ENCODE data around the gene PRKCE. TPM values are rescaled to one million over a fixed set of nuclear protein-coding genes. Genes with fewer than 3 reads are reported as not detected.
"Not testable (repeated sequence)": the region's sequence is repeated elsewhere in the genome, so short reads cannot be mapped to it uniquely, and the experiment has no call there.

The PRKCE gene
- total RNA-seq, 1 donor from 2014 or later, result 13.7 TPM

DNA sequence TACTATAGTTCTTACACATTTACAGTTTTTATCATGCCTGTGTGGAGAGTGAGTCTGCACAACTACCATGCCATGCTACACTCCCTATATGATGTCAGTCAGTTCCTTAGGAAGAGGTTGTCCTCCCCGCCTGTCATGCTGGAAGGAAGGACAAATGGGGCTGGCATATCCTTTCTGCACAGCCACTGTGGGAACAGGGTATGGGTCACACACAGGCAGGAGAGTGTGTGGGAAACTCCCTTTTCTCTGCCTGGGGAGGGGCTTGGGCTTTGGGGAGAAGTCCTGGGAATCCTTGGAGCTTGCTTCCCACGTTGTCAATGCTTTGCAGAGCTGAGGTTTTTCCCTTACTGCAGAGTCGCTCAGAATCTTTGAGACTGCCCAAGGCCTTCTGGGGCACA lies 232.1 kb downstream of the PRKCE start:
- intact Hi-C loops (cut with micrococcal nuclease), result no loop called here

DNA sequence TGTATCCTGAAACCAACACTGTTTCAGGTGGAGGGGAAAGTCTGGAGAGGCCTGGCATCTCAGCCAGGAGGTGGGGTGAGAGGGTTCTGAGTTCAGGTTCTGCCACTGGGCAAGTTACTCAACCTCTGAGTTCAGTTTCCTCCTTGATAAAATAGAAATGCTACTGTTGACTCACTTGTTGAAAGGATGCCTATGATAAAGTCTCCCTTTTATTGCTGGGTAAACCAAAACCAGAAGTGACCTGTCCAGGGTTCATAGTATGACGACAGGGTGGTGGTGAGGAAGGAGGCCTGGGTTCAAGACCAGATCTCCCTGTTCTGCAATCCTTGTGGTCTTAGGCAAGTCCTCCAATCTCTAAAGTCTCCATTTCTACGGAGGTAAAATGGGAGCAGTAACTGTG lies 232.7 kb downstream of the PRKCE start:
- intact Hi-C loops (cut with micrococcal nuclease), result no loop called here

DNA sequence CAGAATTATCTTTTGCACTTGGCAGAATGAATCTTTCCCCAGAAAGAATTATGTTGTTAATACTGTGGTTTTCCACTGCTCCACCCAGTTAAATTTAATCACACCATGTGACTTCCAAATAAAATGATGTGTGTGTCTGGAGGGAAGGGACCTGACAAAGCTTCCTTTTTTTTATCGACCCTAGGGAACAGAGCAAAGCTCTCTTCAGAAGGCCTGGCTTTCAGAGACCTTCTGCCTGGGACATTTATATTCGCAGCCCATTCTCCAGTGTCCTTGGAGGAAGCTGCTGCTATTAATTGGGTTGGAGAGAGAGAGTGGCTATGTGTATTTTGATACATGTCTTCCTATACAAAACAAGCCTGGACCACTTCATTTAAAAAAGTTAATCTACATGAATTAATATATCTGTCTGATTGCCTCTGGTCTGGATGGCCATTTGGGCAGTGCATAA lies 233.7 kb downstream of the PRKCE start:
- intact Hi-C loops (cut with micrococcal nuclease), result no loop called here

DNA sequence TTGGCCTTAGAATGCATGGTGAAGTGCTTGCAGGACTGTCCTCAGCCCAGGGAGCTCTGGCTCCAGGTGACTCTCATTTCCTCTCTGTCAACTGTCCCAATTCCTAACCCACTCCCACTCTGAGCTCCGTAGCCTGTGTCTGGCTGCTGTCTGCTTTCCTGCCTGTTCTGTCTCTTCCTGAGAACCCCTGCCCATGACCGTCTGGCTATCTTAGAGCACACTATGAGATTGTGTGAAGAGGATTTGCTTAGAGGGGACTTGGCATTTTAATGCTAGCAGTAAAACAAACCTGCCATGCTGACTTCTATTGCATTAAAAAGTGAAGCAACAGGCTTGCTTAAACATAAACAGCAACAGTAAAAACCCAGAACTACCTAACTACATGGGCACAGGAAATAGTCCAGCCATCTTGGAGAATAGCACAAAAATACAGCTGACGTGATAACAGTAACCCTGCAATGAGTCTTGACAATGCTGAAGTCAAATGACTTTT lies 234.7 kb downstream of the PRKCE start:
- intact Hi-C loops (cut with micrococcal nuclease), result no loop called here

DNA sequence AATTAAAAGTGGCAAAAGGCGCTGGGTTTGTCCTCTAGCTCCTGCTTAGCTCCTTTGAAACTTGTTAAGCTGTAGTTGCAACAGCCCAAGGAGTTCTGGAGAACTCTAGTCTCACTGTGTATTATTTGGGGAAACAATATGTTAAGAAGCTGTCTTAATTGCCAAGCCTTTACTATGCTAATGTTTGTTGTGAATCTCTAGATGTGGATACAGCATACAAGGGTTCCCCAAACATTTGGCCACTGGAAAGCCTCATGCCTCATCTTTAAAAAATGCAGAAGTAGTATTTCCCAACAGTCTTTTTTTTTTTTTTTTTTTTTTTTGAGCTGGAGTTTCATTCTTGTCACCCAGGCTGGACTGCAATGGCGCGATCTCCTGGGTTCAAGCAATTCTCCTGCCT lies 236.7 kb downstream of the PRKCE start:
- intact Hi-C loops (cut with micrococcal nuclease), result no loop called here

DNA sequence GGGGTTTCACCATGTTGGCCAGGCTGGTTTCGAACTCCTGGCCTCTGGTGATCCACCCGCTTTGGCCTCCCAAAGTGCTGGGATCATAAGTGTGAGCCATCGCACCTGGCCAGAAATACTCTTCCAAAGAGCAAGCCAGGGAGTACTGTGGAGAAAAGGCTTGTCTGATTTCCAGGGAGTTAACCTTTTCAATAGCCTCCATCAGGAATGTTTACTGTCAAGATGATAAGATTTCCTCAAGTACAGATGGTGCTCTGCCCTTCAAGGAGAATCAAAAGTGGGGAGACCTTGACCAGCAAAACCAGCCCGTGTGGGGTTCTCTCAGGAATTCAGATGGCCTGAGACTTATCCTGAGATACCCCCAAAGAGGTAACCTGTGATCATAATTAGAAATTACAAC lies 237.2 kb downstream of the PRKCE start:
- intact Hi-C loops (cut with micrococcal nuclease), result no loop called here

DNA sequence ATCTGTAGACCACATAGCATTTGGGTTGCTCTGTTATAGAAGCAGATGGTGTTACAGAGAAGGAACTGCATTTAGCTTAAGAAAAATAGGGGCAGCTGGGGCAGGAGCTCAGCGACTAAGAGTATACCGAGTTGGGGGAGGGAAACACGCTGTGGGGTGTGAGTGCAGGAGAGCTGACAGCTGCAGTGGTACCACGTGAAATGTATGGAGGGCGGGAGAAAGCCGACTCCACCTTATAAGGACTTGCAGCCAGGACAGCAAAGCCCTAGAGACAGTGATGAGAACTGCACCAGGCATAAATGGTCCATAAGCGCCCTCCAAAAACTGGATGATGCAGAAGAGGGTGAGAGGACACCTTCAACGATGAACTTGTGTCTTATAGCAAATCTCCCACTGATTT lies 237.6 kb downstream of the PRKCE start:
- intact Hi-C loops (cut with micrococcal nuclease), result no loop called here

DNA sequence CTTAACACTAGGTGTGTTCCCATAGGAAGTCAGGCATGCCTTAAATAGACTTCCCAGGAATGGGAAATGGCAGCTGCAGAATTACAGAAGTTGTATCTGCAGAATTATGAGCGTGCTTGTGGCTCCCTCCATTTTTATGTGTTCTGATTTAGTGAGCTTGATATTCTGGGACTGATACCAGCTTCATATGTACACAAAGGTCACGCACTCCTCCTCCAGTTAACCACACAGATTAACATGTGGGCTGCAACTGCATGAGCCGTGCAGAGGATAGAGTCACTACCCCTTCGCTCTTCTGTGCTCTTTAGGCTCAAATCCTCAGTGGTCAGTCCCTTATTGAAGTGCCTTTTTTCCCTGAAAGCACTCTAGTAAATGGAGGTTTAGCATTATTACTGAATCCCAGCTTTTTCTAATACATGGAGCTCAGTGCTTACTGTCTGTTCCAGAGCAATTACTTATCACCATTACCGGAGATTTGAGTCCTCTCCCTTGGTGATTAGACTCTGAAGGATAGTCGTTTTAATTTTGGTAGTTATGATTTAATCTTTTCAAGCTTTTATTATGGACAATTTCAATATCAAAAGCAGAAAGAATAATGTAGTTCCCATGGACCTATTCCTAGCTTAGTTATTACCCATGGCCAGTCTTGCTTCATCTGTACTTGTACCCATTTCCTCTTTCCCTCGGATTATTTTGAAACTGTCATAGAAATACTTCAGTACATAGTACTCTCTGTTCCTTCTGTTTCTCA lies 238.3 kb downstream of the PRKCE start:
- intact Hi-C loops (cut with micrococcal nuclease), result no loop called here

- intact Hi-C loops (cut with micrococcal nuclease), result not testable (repeated sequence)
These were observed 238.8 kb downstream of the PRKCE start for GRCh38 chr2:45890371-45890646.

DNA sequence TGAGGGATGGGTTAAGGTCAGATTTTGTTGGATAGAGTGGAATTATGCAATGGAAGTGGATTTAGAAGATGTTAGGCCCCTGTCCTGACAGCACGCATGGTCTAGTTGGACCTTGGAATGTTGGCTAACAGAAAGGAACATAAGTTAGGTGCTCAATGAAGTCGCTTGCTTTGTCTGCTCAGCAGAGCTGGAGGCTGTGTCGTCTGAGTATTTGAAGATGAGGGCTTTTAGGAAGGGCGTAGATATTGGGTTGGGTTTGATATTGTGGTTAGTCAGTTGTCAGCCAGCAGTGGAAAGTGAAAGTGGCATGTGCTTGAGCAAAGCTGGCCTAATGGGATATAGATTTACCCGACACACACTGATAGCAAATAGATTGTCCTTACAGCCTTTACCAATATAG lies 239.3 kb downstream of the PRKCE start:
- intact Hi-C loops (cut with micrococcal nuclease), result no loop called here

DNA sequence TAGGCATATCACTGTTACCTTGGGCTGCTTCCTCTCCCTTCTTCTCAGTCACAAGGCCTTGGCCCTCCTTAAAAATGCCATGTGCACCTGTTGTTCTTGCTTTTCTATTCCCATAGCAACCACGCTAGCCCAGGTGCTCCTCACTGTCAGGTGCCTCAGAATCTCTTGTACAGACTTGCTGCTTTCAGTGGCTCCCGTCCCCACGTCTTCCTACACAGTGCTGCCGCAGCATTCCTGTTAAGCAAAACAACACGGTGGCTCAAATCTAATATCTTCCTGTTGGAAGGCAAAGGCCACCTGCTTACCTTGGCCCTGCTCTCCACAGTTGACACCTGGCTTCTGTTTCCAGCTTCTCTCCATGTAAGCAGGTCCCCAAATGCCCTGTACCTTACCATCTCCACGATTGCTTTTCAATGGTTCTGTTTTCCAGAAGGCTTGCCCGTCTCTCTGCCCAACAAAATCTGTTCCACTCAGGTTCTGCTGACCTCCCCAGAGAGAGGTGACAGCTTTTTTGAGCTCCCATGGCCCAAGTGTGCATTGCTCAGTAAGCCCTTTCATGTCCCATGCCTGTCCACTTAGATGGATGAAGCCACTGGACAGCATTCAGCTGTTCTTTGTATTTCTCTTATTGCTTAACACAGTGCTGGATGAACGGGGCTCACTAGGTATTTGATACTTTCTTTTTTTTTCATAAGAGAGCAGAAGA lies 240.4 kb downstream of the PRKCE start:
- intact Hi-C loops (cut with micrococcal nuclease), result no loop called here

- intact Hi-C loops (cut with micrococcal nuclease), result no loop called here
These were observed 240.9 kb downstream of the PRKCE start for GRCh38 chr2:45892425-45892745.

DNA sequence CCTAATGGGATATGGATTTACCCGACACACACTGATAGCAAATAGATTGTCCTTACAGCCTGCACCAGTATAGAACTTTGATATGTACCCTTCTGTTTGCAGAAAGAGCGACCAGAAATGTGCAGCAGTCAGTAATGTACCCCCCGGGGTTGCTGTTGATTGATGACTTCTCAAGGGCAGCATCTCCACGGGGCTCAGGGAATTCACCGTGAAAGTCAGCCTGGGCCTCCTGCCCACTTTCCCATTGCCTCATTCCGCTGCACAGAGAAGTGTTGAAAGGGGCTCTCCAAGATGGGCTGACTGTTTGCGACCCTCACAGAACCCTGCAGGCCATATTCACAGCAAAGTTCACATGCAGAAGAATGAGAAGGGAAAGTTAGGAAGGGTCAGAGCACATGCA lies 241.3 kb downstream of the PRKCE start:
- intact Hi-C loops (cut with micrococcal nuclease), result no loop called here

DNA sequence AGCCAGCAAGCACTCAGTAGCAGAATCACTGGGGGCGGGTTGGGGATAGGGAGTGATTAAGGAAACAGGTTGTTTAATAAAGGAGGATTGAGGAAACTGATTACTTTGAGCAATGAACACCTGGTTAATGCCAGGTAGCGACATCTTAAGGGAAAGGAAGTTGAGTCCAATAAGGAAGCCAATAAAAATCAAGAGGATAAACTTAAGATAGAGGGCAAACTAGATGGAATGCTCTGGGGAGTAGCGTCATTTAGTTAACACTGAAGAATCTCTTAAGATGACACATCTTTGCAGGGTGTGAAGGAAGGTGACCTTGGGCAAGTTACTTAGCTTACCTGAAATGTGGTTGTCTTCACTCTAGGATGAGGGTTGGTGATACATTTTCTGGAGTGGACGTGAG lies 242.7 kb downstream of the PRKCE start:
- intact Hi-C loops (cut with micrococcal nuclease), result no loop called here

DNA sequence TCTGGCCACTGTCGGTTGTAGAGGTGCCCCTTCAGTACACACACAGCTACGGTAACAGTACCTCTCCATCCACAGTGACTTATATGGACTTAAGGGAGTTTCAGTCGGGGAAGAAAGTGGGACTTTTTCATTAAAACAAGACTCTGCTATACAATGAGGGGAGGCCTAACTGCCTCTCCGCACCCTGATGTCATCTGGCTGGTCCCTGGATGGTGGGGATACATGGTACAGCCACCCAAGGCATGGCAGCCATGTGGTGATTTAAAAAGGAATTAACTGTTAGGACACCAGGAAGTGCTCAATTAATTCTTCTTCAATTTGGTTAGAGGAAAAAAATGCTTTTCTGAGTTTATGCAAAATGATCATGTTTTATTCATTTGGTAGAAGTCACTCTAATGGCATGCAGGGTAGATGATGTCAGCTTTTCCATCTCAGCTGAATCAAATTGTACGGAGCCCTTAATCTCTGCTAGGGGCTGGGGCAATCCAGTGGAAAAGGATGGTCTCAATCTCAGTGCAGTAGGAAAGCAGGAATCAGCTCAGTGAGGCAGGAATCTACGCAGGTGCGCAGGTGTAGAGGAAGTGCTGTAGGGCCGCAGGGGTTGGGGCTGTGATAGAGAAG lies 243.9 kb downstream of the PRKCE start:
- intact Hi-C loops (cut with micrococcal nuclease), result no loop called here

DNA sequence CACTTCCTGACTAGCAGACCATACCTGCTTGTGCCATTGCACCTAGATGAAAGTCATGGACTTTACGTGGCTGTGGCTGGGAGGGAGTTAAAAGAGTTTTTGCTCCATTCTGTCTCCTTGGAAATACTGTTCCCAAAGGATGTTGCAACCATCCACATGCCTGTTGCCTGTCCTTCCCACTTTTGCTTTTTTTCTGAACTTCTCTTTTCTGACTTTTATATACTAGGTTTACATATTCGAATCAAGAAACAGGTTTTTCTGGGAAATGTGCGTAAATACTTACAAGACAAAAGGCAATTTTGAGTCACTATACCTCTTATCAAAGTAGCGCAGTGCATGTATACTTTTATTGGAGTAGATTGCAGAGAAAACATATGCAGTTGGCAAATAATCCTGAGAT lies 244.8 kb downstream of the PRKCE start:
- intact Hi-C loops (cut with micrococcal nuclease), result no loop called here

DNA sequence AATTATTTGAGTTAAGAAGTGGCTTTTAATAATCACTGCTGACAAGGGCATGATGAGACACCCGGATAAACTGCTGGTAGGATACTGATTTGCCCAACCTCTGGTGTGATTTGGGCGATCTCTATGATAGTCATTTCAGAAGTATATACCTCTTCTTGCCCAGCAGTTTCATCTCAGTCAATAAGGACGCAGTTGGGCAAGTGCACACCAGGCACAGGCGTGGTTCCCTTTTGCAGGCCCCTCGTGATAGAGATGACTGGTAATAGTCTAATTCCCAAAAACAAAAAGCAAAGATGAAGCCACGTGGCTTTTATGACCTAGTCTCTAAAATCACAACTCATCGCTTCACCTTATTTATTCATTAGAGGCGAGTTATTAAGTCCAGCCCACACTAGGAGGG lies 246.4 kb downstream of the PRKCE start:
- intact Hi-C loops (cut with micrococcal nuclease), result no loop called here

DNA sequence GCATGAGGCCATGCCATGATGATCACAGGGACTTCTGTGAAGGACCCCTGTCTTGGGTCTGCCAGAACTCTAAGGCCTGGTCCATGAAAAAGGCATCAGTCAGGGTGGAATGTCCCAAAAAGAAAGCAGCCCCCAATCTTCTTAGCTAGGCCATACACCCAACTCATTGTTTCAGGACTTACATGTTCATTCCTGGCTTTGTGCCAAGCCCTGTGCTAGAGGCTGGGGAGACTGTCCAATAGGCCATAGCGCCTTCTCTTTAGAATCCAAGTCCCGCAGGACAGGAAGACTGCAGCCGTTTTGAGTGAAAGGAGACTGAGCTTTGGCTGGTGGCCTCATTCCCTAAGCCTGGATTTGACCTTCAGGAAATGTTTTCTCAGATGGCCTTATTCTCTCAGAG lies 247.3 kb downstream of the PRKCE start:
- intact Hi-C loops (cut with micrococcal nuclease), result no loop called here

- intact Hi-C loops (cut with micrococcal nuclease), result loop anchor here (5.0 kb wide), 1 partner anchor 53 kb away; no protein-coding TSS in a partner anchor
These were observed 248.5 kb downstream of the PRKCE start for GRCh38 chr2:45899926-45900325.

DNA sequence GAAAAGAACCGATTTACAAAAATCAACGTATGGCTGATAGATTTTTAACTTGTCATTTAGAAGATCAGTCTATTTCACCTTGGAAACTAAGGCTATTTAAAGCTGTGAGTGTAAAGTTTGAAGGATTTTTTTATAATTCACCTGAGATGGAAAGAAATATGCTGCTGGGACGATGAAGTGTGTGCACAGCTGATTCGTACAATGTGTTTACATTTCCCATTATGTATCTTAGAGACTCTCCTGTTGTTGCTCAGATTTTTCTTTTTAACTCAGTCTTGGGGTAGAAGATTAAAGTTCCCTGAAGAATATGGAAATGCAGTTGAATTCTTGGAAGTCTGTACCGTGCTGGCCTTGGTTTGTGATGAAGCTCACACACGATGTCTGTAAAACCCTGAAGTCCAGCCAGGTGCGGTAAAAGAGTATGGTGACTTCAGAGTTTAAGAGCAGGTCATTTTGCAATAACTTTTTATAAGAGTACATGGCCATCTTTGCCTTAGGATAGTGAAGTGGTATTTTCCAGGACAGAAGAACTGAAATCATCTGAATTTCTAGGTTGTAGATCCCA lies 250.1 kb downstream of the PRKCE start:
- intact Hi-C loops (cut with micrococcal nuclease), result loop anchor here (5.0 kb wide), 1 partner anchor 54 kb away; no protein-coding TSS in a partner anchor

GRCh38 chr2:45902380-45902779 lies 250.9 kb downstream of the PRKCE start:
- intact Hi-C loops (cut with micrococcal nuclease), result loop anchor here (5.0 kb wide), 1 partner anchor 55 kb away; no protein-coding TSS in a partner anchor

DNA sequence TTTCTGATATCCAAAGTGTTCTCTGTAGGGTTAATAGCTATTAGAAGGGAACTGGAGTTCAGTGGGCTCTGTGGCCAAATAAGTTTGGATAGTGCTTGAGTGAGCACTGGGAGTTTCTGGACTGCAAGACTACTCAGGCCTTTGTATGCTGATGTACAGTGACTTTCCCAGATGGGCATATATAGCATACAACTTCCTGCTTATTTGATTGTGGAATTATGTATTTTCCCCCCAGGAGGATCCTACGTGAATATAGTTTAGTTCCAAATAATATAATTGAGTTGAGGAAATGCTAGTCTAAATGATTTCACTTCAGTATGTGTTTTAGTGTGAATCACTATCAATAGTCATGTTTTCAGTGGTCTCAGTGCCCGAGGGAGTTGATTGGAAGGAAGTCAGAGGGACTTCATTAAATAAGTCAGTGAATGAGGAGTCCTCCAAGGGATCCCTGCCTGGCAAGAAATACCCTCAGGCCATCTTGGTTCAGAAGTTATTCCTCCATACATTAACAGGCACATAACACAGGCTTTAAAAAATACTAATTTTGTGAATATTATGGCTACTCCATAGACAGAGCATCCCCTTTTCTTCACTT lies 251.4 kb downstream of the PRKCE start:
- intact Hi-C loops (cut with micrococcal nuclease), result loop anchor here (5.0 kb wide), 1 partner anchor 56 kb away; no protein-coding TSS in a partner anchor

Data from T-helper 1 cell treated with Interleukin-12 subunit alpha and Interleukin-12 subunit beta and Interleukin-4 antibody, amounts not matched to agents 30 ng/mL and 1 ng/mL, for 36 hours (primary cell).